K562 (cell line): ENCODE results near the gene PRKACB. TPM values are rescaled to one million over a fixed set of nuclear protein-coding genes. Genes with fewer than 3 reads are reported as not detected.

Experiments
- CBX5 ChIP-seq: IDR thresholded peaks from 2 replicates; pipeline ENCODE4 v1.6.1; 2014; ENCODE audit warnings: low read depth, borderline replicate concordance
- CSDE1 ChIP-seq, 2 experiments: fragments of 450-650 bp; IDR thresholded peaks; 2 replicates each; pipeline ENCODE4 v1.6.1; 2016; ENCODE audit warnings: mild to moderate bottlenecking in 1 of 2
- FOXM1 ChIP-seq, 2 experiments: fragments of 450-650 bp in 1 of 2; sonication (generic) in 1 of 2; formaldehyde crosslinking in 1 of 2; IDR thresholded peaks; 2 replicates each; pipeline versions ENCODE4 v1.6.1 to v1.9.0; 2017 to 2022; ENCODE audit warnings: low read depth in 2 of 2, mild to moderate bottlenecking in 2 of 2, missing genetic modification reagents in 1 of 2, moderate library complexity in 1 of 2
- HNRNPH1 ChIP-seq: fragments of 200-400 bp; formaldehyde crosslinking; optimal IDR thresholded peaks from 2 replicates; pipeline ENCODE3; 2017; ENCODE audit warnings: low read depth, mild to moderate bottlenecking, low read length, moderate library complexity
- MEIS2 ChIP-seq: fragments of 450-650 bp; IDR thresholded peaks from 2 replicates; pipeline ENCODE4 v1.6.1; 2014; ENCODE audit warnings: mild to moderate bottlenecking; ENCODE audit not compliant: partially characterized antibody
- RBM17 ChIP-seq: fragments of 200-400 bp; formaldehyde crosslinking; IDR thresholded peaks from 2 replicates; pipeline ENCODE4 v1.6.1; 2017; ENCODE audit warnings: low read depth, mild to moderate bottlenecking, low read length, borderline replicate concordance
- RFX7 ChIP-seq: fragments of 250-450 bp; sonication (Bioruptor Pico); IDR thresholded peaks from 2 replicates; pipeline ENCODE4 v1.5.1; 2021; ENCODE audit warnings: mild to moderate bottlenecking
- SMAD1 ChIP-seq: fragments of 150-350 bp; IDR thresholded peaks from 2 replicates; pipeline ENCODE4 v1.6.1; 2014; ENCODE audit warnings: low read length, low read depth; ENCODE audit not compliant: partially characterized antibody
- SMARCE1 ChIP-seq: fragments of 450-650 bp; IDR thresholded peaks from 2 replicates; pipeline ENCODE4 v1.7.1; 2016; ENCODE audit warnings: mild to moderate bottlenecking
- SOX6 ChIP-seq: fragments of 450-650 bp; IDR thresholded peaks from 2 replicates; pipeline ENCODE4 v1.6.1; 2014; ENCODE audit warnings: mild to moderate bottlenecking
- SP2 ChIP-seq: IDR thresholded peaks from 2 replicates; pipeline ENCODE4 v1.6.1; 2011; ENCODE audit warnings: mild to moderate bottlenecking, low read depth, low read length, moderate library complexity; ENCODE audit not compliant: poor library complexity, severe bottlenecking; ENCODE audit errors: extremely low read depth
- TAF9B ChIP-seq: fragments of 450-650 bp; IDR thresholded peaks from 2 replicates; pipeline ENCODE4 v1.6.1; 2018; ENCODE audit warnings: mild to moderate bottlenecking; ENCODE audit not compliant: partially characterized antibody
- TAL1 ChIP-seq: fragments of 450-650 bp; IDR thresholded peaks from 2 replicates; pipeline ENCODE4 v1.6.1; 2016; ENCODE audit warnings: mild to moderate bottlenecking
- TBL1XR1 ChIP-seq, 2 experiments: IDR thresholded peaks; 2 replicates each; pipeline ENCODE4 v1.6.1; 2012; ENCODE audit warnings: improper control_type of control experiment in 2 of 2, low read length in 2 of 2, mild to moderate bottlenecking in 1 of 2
- ZBTB7A ChIP-seq: IDR thresholded peaks from 2 replicates; pipeline ENCODE4 v1.6.1; 2011; ENCODE audit warnings: low read depth, mild to moderate bottlenecking, low read length, moderate library complexity, borderline replicate concordance; ENCODE audit not compliant: control insufficient read depth
- ZNF507 ChIP-seq: conservative IDR thresholded peaks from 2 replicates; pipeline ENCODE4 v1.6.1; 2017; ENCODE audit warnings: missing genetic modification characterization, missing compliant biosample characterization
- polyA plus RNA-seq, 8 experiments: library from polyadenylated mRNA; depleted of rRNA in 4 of 8; stranded (reverse) in 5 of 8; unstranded in 3 of 8; fragments of >200 nt; fragmentation: Nextera tagmentation in 2 of 8; fragmentation: Illumina TruSeq in 1 of 8; extraction: Ambion mirVana in 2 of 8; extraction: Trizol in 1 of 8; gene quantifications; 2 replicates each; pipeline versions ENCODE4 v1.2.1 to v1.2.3, GENCODE V29; 2011 to 2014; ENCODE audit warnings: inconsistent platforms in 1 of 8, missing spikeins in 1 of 8
- total RNA-seq, 7 experiments: library from RNA; depleted of rRNA in 6 of 7; stranded (reverse); fragments of >200 nt in 6 of 7; fragmentation: Illumina TruSeq in 2 of 7; extraction: Trizol in 2 of 7; gene quantifications; 2 replicates each; pipeline versions ENCODE4 v1.2.1 to v1.2.3, GENCODE V29; 2011 to 2021; ENCODE audit warnings: low replicate concordance in 1 of 7
- TF ChIP-seq, protein P1 (sequence below): fragments of 250-450 bp; sonication (Bioruptor Pico); IDR thresholded peaks from 2 replicates; pipeline ENCODE4 v1.8.0; 2021; ENCODE audit warnings: mild to moderate bottlenecking, moderate library complexity
- TF ChIP-seq, protein P2 (sequence below): fragments of 450-650 bp; formaldehyde crosslinking; IDR thresholded peaks from 2 replicates; pipeline ENCODE4 v1.4.0; 2022; ENCODE audit warnings: missing genetic modification characterization
- TF ChIP-seq, protein P3 (sequence below): sonication (generic); formaldehyde crosslinking; IDR thresholded peaks from 2 replicates; pipeline ENCODE4 v1.8.0; 2023; ENCODE audit warnings: mild to moderate bottlenecking, missing genetic modification reagents
- TF ChIP-seq, protein P4 (sequence below), 2 experiments: IDR thresholded peaks in 1 of 2; conservative IDR thresholded peaks in 1 of 2; 2 replicates each; pipeline ENCODE4 v1.6.1; 2016; ENCODE audit warnings: low read depth in 2 of 2, mild to moderate bottlenecking in 1 of 2, missing compliant biosample characterization in 1 of 2, missing genetic modification characterization in 1 of 2, moderate library complexity in 1 of 2

The PRKACB gene
- total and polyA plus RNA-seq, 9 of the 15 experiments (the other 6 are each of a cell fraction or from before 2014, with no cell fraction given) = 1.1 to 5.2 (median 2.8) TPM

DNA sequence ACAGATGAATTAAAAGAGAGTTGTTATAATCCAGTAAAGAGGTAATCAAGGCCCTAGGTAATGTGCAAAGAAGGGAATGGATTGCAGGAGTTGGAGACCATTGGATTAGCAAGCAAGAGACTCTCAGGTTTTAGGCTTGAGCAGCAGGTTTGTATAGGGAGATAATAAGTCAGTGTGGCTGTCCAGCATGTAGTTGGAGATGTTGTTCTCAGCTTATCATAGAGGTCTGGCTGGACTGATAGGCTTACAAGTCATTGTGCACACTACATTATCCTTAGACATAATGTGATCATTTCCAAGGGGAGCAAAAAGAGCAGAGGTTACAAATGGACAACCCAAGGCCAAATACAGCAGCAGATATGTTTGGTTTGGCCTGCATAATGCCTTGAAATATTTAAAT is 111.5 kb downstream of the PRKACB start (continued):
- TF ChIP-seq, protein P1, sequence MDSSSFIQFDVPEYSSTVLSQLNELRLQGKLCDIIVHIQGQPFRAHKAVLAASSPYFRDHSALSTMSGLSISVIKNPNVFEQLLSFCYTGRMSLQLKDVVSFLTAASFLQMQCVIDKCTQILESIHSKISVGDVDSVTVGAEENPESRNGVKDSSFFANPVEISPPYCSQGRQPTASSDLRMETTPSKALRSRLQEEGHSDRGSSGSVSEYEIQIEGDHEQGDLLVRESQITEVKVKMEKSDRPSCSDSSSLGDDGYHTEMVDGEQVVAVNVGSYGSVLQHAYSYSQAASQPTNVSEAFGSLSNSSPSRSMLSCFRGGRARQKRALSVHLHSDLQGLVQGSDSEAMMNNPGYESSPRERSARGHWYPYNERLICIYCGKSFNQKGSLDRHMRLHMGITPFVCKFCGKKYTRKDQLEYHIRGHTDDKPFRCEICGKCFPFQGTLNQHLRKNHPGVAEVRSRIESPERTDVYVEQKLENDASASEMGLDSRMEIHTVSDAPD (CRISPR knock-in tag) = no peak
- TF ChIP-seq RFX7 (CRISPR knock-in tag) = no peak
- TF ChIP-seq FOXM1 (IDR thresholded peaks at IDR 0.05; ENCODE audit: low read depth) = no peak
- TF ChIP-seq FOXM1 (CRISPR knock-in tag; IDR thresholded peaks at IDR 0.05; ENCODE audit: low read depth) = no peak
- no peak for TF ChIP-seq CSDE1 (IDR thresholded peaks at IDR 0.05)
- TF ChIP-seq TAL1 = peak; percentile 70
- TF ChIP-seq, protein P2, sequence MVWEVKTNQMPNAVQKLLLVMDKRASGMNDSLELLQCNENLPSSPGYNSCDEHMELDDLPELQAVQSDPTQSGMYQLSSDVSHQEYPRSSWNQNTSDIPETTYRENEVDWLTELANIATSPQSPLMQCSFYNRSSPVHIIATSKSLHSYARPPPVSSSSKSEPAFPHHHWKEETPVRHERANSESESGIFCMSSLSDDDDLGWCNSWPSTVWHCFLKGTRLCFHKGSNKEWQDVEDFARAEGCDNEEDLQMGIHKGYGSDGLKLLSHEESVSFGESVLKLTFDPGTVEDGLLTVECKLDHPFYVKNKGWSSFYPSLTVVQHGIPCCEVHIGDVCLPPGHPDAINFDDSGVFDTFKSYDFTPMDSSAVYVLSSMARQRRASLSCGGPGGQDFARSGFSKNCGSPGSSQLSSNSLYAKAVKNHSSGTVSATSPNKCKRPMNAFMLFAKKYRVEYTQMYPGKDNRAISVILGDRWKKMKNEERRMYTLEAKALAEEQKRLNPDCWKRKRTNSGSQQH (CRISPR knock-in tag) = no peak
- no peak for TF ChIP-seq ZBTB7A
- peak in 1 of 2 experiments; percentile 28; a peak in 1 of 4 replicates for TF ChIP-seq TBL1XR1 (IDR thresholded peaks at IDR 0.05; ENCODE audit: low read length in 2 of 2)
- TF ChIP-seq SP2 = no peak
- no peak for TF ChIP-seq SMAD1
- no peak for TF ChIP-seq RBM17
- TF ChIP-seq SOX6 = peak; percentile 58; the same call in 1 of the 2 replicates
- no peak for TF ChIP-seq TAF9B
- no peak for TF ChIP-seq HNRNPH1
- no peak for TF ChIP-seq CBX5
- TF ChIP-seq, protein P3, sequence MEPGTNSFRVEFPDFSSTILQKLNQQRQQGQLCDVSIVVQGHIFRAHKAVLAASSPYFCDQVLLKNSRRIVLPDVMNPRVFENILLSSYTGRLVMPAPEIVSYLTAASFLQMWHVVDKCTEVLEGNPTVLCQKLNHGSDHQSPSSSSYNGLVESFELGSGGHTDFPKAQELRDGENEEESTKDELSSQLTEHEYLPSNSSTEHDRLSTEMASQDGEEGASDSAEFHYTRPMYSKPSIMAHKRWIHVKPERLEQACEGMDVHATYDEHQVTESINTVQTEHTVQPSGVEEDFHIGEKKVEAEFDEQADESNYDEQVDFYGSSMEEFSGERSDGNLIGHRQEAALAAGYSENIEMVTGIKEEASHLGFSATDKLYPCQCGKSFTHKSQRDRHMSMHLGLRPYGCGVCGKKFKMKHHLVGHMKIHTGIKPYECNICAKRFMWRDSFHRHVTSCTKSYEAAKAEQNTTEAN (CRISPR knock-in tag) = no peak
- TF ChIP-seq MEIS2 = peak; percentile 22
- no peak for TF ChIP-seq ZNF507
- TF ChIP-seq, protein P4, sequence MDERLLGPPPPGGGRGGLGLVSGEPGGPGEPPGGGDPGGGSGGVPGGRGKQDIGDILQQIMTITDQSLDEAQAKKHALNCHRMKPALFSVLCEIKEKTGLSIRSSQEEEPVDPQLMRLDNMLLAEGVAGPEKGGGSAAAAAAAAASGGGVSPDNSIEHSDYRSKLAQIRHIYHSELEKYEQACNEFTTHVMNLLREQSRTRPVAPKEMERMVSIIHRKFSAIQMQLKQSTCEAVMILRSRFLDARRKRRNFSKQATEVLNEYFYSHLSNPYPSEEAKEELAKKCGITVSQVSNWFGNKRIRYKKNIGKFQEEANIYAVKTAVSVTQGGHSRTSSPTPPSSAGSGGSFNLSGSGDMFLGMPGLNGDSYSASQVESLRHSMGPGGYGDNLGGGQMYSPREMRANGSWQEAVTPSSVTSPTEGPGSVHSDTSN (CRISPR knock-in tag; IDR thresholded peaks at IDR 0.05; ENCODE audit: low read depth) = no peak
- TF ChIP-seq, protein P4 (tag; conservative IDR thresholded peaks at IDR 0.05; ENCODE audit: low read depth) = 0 out of 2 replicates have a peak, but pooled peaks have one; percentile 25
- TF ChIP-seq SMARCE1 = no peak
